Parathyroid adenoma (tissue), 2 donors: ENCODE results near the gene CASD1.

ENCODE experiments used
- H2AFZ ChIP-seq: fragments of 300-600 bp; sonication (generic); one replicate; pipeline ENCODE4 v1.7.0; 2017; ENCODE audit warnings: antibody characterized with exemption, mild to moderate bottlenecking
- H3K27ac ChIP-seq: fragments of 300-600 bp; sonication (generic); one replicate; pipeline ENCODE4 v1.7.0; 2017
- H3K27me3 ChIP-seq: fragments of 300-600 bp; sonication (generic); one replicate; pipeline ENCODE4 v1.7.0; 2017; ENCODE audit warnings: low read length; ENCODE audit not compliant: control insufficient read depth, insufficient read depth
- H3K36me3 ChIP-seq: fragments of 300-600 bp; sonication (generic); one replicate; pipeline ENCODE4 v1.7.0; 2017; ENCODE audit warnings: low read length; ENCODE audit not compliant: control insufficient read depth, insufficient read depth
- H3K4me1 ChIP-seq: fragments of 300-600 bp; sonication (generic); one replicate; pipeline ENCODE4 v1.7.0; 2017; ENCODE audit warnings: control low read depth
- H3K4me2 ChIP-seq: fragments of 300-600 bp; sonication (generic); one replicate; pipeline ENCODE4 v1.7.0; 2017; ENCODE audit warnings: low read length
- H3K4me3 ChIP-seq: fragments of 300-600 bp; sonication (generic); one replicate; pipeline ENCODE4 v1.7.0; 2017; ENCODE audit warnings: low read depth, low read length
- H3K79me2 ChIP-seq: fragments of 300-600 bp; sonication (generic); one replicate; pipeline ENCODE4 v1.7.0; 2017; ENCODE audit warnings: control low read depth
- H3K9ac ChIP-seq: fragments of 300-600 bp; sonication (generic); one replicate; pipeline ENCODE4 v1.7.0; 2017; ENCODE audit warnings: mild to moderate bottlenecking
- H3K9me3 ChIP-seq: fragments of 300-600 bp; sonication (generic); one replicate; pipeline ENCODE4 v1.7.0; 2017; ENCODE audit warnings: low read length; ENCODE audit not compliant: control insufficient read depth
- CTCF ChIP-seq: fragments of 300-600 bp; sonication (generic); IDR thresholded peaks from one replicate; pipeline ENCODE4 v1.7.0; 2017; ENCODE audit warnings: antibody characterized with exemption, mild to moderate bottlenecking
- donor health status: primary hyperparathyroidism.

Gene CASD1

DNA sequence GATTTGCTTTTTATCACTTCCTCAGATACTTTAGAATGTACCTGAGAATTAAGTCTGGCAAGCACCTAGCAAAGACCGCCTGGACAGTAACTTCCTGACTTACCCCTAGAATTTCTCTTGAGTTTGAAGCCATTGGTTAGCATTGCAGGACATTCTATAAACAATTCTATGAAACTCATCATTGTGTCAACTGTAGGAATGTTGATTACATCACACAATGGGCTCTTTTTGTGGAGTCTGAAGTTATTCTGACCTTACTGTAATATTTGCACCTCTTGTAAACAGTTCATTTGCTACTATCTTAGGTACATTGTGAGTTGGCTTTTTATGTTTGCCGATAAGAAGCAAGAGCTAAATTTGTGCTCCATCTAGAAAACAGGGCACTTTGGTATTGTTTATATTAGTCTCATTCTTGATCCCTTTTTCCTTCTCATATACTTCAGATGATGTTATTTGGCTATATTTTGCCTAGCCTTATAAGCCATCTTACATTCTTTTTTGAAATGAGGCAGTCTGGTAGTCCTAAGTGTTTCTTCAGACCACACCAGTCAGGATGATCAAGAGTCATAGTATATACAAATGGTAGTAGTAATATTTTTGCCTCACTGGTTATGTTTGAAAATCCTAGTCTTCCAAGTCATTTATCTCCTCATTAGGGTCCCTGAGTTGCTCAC lies 52.4 kb downstream of the CASD1 start:
- H3K4me2 ChIP-seq, result no peak overlapping the region
- H2AFZ ChIP-seq, result no peak overlapping the region
- no peak for TF ChIP-seq CTCF
- no peaks in the 10 kb centered on the region for H3K79me2 ChIP-seq
- no peak overlapping the region for H3K4me3 ChIP-seq
- no peaks in the 10 kb centered on the region for H3K9me3 ChIP-seq
- H3K36me3 ChIP-seq, result no peaks in the 10 kb centered on the region
- no peaks in the 10 kb centered on the region for H3K4me1 ChIP-seq
- no peak overlapping the region for H3K9ac ChIP-seq
- H3K27me3 ChIP-seq, result no peaks in the 10 kb centered on the region
- H3K27ac ChIP-seq, result no peak overlapping the region

- Histone ChIP-seq H3K9me3 (no peaks in the 10 kb centered on the region), H3K4me2 (no peak overlapping the region), H3K79me2 (no peaks in the 10 kb centered on the region), H3K27ac (no peak overlapping the region), H3K4me3 (no peak overlapping the region), H3K9ac (no peak overlapping the region), H2AFZ (no peak overlapping the region), H3K36me3 (no peaks in the 10 kb centered on the region), H3K4me1 (no peaks in the 10 kb centered on the region), H3K27me3 (no peaks in the 10 kb centered on the region)
- TF ChIP-seq CTCF, result no peak
These were observed 52.9 kb downstream of the CASD1 start for GRCh38 chr7:94562525-94562924.

DNA sequence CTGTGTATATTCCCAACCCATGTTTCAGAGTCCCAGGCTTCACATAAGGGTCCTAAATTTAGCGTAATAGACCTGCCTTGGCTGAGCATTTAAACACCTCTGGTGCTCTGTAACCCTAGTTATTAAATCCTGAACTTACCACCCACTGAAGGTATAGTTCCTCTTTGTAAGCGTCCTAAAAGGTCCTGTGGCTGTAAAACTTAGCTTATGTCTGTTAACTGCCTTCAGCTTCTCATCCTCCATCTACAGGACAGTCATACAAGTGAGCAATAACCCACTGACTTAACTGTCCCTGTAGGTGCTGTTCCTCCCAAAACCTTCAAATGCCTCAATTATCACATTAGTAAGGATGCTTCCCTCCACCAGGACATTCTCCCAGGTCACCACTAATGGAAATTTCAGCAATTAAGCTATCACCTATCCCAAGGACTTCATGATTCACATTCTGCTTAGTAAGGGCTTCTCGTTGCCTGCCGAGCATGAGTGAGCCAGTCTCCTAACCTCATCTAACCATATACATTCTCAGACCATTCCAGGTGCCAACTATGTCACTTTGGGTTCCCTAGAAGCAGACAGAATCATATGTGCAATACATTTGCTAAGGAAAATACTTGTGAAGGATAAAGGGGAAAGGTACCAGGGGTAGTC lies 55.8 kb downstream of the CASD1 start:
- Histone ChIP-seq H3K36me3 (no peaks in the 10 kb centered on the region), H2AFZ (no peak overlapping the region), H3K27ac (no peak overlapping the region), H3K27me3 (no peaks in the 10 kb centered on the region), H3K4me3 (no peak overlapping the region), H3K9ac (no peak overlapping the region), H3K79me2 (no peaks in the 10 kb centered on the region), H3K4me2 (no peak overlapping the region), H3K9me3 (no peaks in the 10 kb centered on the region), H3K4me1 (no peaks in the 10 kb centered on the region)
- TF ChIP-seq CTCF, result no peak

GRCh38 chr7:94567396-94567795 lies 57.8 kb downstream of the CASD1 start:
- TF ChIP-seq CTCF, result no peak
- no peak overlapping the region for H3K4me3 ChIP-seq
- H3K36me3 ChIP-seq, result no peaks in the 10 kb centered on the region
- no peak overlapping the region for H3K27ac ChIP-seq
- no peaks in the 10 kb centered on the region for H3K79me2 ChIP-seq
- H3K9me3 ChIP-seq, result no peaks in the 10 kb centered on the region
- H3K4me1 ChIP-seq, result no peaks in the 10 kb centered on the region
- H2AFZ ChIP-seq, result no peak overlapping the region
- no peak overlapping the region for H3K4me2 ChIP-seq
- no peak overlapping the region for H3K9ac ChIP-seq
- H3K27me3 ChIP-seq, result no peaks in the 10 kb centered on the region

- Histone ChIP-seq H3K79me2 (no peaks in the 10 kb centered on the region), H3K27me3 (no peaks in the 10 kb centered on the region), H3K27ac (no peak overlapping the region), H3K36me3 (no peaks in the 10 kb centered on the region), H3K9me3 (no peaks in the 10 kb centered on the region), H2AFZ (no peak overlapping the region), H3K9ac (no peak overlapping the region), H3K4me2 (no peak overlapping the region), H3K4me1 (no peaks in the 10 kb centered on the region), H3K4me3 (no peak overlapping the region)
- TF ChIP-seq CTCF, result no peak
These were observed 62.2 kb downstream of the CASD1 start for GRCh38 chr7:94571816-94572215.
